Stomach (tissue), 9 donors: ENCODE measurements around the gene CERK. TPM values are rescaled to one million over a fixed set of nuclear protein-coding genes. Genes with fewer than 3 reads are reported as not detected.

Experiments
- DNase-seq, 2 donors: peaks; one replicate each; pipeline versions ENCODE4 v3.0.0 to v3.0.0-alpha.2; 2013 to 2019
- H3K27ac ChIP-seq, 5 donors: fragments of 200-600 bp in 4 of 5; sonication (generic) in 4 of 5; one replicate each; pipeline ENCODE4 v1.5.1; 2013 to 2019; ENCODE audit warnings: mild to moderate bottlenecking in 1 of 5, moderate library complexity in 1 of 5
- H3K27me3 ChIP-seq, 3 donors: fragments of 200-600 bp; sonication (generic); one replicate each; pipeline ENCODE4 v1.5.1; 2017 to 2019; ENCODE audit warnings: mixed run types in 1 of 3
- H3K36me3 ChIP-seq, 4 donors: fragments of 200-600 bp; sonication (generic); 1 replicate in 3 of 4; 2 replicates in 1 of 4; pipeline ENCODE4 v1.5.1; 2016 to 2019
- H3K4me1 ChIP-seq, 4 donors: fragments of 200-600 bp; sonication (generic); one replicate each; pipeline ENCODE4 v1.5.1; 2016 to 2019
- H3K4me3 ChIP-seq, 4 donors: fragments of 200-600 bp; sonication (generic) in 3 of 4; one replicate each; pipeline ENCODE4 v1.5.1; 2016 to 2019; ENCODE audit warnings: mild to moderate bottlenecking in 1 of 4
- H3K9me3 ChIP-seq, 4 donors: fragments of 200-600 bp; sonication (generic); one replicate each; pipeline ENCODE4 v1.5.1; 2016 to 2019
- EP300 ChIP-seq: sonication (generic); formaldehyde crosslinking; IDR thresholded peaks from one replicate; pipeline ENCODE4 v1.6.1; 2017; ENCODE audit warnings: antibody characterized with exemption
- POLR2A ChIP-seq, 4 donors: fragments of 450-650 bp; IDR thresholded peaks; one replicate each; pipeline ENCODE4 v1.6.1; 2016; ENCODE audit warnings: antibody characterized with exemption in 4 of 4, control low read depth in 2 of 4, mild to moderate bottlenecking in 1 of 4, moderate library complexity in 1 of 4
- POLR2AphosphoS5 ChIP-seq, 3 donors: sonication (generic); formaldehyde crosslinking; IDR thresholded peaks; one replicate each; pipeline ENCODE4 v1.6.1; 2016; ENCODE audit warnings: antibody characterized with exemption in 3 of 3
- WGBS, 5 donors: extraction: QIAGEN DNeasy Blood & Tissue Kit in 3 of 5; methylation state at CpG; one replicate each; pipeline versions ENCODE4 v1.1.5 to v1.1.7; 2013 to 2018; 5-methylcytosine and 5-hydroxymethylcytosine counted together
- intact Hi-C: fragments of 100-400 bp; cut with DNase I; formaldehyde crosslinking; loops from one replicate; pipeline ENCODE4 v1.15.1; 2023; ENCODE audit warnings: low total_unique reads
- polyA plus RNA-seq, 3 donors: library from polyadenylated mRNA; stranded (reverse); fragments of 200-250 nt; gene quantifications; one replicate each; pipeline ENCODE4 v1.2.3, GENCODE V29; 2013
- total RNA-seq, 5 donors: library from RNA; depleted of rRNA; stranded (reverse); fragments of >200 nt; gene quantifications; one replicate each; pipeline versions ENCODE4 v1.1.0 to v1.2.3, GENCODE V29; 2014 to 2016
- TF ChIP-seq, protein P1 (sequence below), 7 experiments: fragments of 450-650 bp in 4 of 7; fragments of 200-600 bp in 3 of 7; sonication (generic) in 3 of 7; IDR thresholded peaks; one replicate each; pipeline ENCODE4 v1.5.1; 2016 to 2019; ENCODE audit warnings: antibody characterized with exemption in 7 of 7, control low read depth in 2 of 7, mild to moderate bottlenecking in 1 of 7
- donor health status: healthy with polysubstance abuse.
- donor health status: Bipolar disorder and iron deficiency.
- donor health status: healthy.

Gene CERK
- total and polyA plus RNA-seq, 8 donors, result 12.5 to 59.4 (median 31.5) TPM

DNA sequence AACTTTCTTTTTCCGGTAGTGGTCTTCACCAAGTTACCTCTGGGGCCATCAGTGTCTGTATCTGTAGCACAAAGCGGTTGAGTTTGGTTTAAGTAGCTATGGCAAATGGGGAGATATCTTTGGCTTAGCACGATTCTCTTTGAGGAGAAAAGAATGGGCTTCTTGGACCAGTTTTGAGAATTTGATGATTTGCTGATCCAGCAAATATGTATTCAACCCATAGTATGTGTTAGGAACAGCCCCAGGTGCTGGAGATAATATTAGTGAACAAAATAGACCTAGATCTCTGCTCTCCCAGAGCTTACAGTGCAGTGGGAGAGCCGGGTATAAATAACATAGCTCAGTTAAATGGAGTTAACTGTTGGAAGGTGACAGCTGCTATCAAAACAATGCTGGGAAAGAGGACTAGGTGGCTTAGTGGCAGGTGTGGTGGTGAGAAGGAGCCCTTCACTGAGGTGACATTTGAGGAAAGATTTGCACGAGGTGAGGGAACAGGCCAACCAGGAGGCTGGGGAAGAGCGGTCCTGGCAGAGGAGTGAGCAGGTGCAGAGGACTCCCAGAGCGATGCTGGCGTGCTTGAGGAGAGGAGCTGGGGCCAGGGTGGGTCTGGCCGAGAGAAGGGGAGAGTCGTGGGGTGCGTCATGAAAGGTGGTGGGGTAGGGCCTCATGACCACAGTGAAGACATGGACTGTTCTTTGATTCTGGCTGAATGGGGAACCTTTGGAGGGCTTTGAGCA, 29.4 kb upstream of the CERK start:
- no peaks in the 10 kb centered on the region for H3K9me3 ChIP-seq
- H3K36me3 ChIP-seq, result no peaks in the 10 kb centered on the region
- no peak overlapping the region for H3K4me3 ChIP-seq
- 85 to 95% (median 88%) methylated on average over 11 of the region's 11 CpGs for WGBS, 5 donors
- TF ChIP-seq, protein P1, sequence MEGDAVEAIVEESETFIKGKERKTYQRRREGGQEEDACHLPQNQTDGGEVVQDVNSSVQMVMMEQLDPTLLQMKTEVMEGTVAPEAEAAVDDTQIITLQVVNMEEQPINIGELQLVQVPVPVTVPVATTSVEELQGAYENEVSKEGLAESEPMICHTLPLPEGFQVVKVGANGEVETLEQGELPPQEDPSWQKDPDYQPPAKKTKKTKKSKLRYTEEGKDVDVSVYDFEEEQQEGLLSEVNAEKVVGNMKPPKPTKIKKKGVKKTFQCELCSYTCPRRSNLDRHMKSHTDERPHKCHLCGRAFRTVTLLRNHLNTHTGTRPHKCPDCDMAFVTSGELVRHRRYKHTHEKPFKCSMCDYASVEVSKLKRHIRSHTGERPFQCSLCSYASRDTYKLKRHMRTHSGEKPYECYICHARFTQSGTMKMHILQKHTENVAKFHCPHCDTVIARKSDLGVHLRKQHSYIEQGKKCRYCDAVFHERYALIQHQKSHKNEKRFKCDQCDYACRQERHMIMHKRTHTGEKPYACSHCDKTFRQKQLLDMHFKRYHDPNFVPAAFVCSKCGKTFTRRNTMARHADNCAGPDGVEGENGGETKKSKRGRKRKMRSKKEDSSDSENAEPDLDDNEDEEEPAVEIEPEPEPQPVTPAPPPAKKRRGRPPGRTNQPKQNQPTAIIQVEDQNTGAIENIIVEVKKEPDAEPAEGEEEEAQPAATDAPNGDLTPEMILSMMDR (IDR thresholded peaks at IDR 0.05), result no peak
- TF ChIP-seq EP300 (no peak), POLR2AphosphoS5 (IDR thresholded peaks at IDR 0.05) (no peak), POLR2A (IDR thresholded peaks at IDR 0.05) (no peak)
- H3K4me1 ChIP-seq, result peaks cover 25 to 82% (median 73%) of the 10 kb centered on the region in 4 donors
- H3K27ac ChIP-seq, result peak overlapping the region in 4 of 5 donors; percentile 33 to 74 (median 59)
- intact Hi-C loops, result no loop called here
- no peak for DNase-seq
- H3K27me3 ChIP-seq, result no peaks in the 10 kb centered on the region

DNA sequence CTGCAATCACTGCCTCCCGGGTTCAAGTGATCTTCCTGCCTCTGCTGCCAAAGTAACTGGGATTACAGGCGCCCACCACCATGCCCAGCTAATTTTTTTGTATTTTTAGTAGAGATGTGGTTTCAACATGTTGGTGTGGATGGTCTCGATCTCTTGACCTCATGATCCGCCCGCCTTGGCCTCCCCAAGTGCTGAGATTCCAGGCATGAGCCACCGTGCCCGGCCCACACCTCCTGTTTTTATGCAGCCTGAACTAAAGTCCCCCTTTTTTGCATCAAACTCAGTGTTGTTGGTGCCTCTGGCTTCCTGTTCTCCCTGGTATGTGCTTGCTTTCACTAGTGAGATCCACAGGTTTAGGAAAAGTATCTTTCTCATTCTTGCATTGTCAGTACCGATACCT, 28.6 kb upstream of the CERK start:
- H3K27ac ChIP-seq, result peak overlapping the region in 1 of 5 donors; percentile 93
- TF ChIP-seq POLR2A (IDR thresholded peaks at IDR 0.05), result no peak
- H3K4me1 ChIP-seq, result peaks cover 30 to 85% (median 76%) of the 10 kb centered on the region in 4 donors
- intact Hi-C loops, result no loop called here
- no peak overlapping the region for H3K4me3 ChIP-seq
- no peaks in the 10 kb centered on the region for H3K9me3 ChIP-seq
- no peaks in the 10 kb centered on the region for H3K36me3 ChIP-seq
- no peaks in the 10 kb centered on the region for H3K27me3 ChIP-seq
- DNase-seq, result no peak
- WGBS, 5 donors, result 92 to 96% (median 94%) methylated on average over 8 of the region's 8 CpGs

DNA sequence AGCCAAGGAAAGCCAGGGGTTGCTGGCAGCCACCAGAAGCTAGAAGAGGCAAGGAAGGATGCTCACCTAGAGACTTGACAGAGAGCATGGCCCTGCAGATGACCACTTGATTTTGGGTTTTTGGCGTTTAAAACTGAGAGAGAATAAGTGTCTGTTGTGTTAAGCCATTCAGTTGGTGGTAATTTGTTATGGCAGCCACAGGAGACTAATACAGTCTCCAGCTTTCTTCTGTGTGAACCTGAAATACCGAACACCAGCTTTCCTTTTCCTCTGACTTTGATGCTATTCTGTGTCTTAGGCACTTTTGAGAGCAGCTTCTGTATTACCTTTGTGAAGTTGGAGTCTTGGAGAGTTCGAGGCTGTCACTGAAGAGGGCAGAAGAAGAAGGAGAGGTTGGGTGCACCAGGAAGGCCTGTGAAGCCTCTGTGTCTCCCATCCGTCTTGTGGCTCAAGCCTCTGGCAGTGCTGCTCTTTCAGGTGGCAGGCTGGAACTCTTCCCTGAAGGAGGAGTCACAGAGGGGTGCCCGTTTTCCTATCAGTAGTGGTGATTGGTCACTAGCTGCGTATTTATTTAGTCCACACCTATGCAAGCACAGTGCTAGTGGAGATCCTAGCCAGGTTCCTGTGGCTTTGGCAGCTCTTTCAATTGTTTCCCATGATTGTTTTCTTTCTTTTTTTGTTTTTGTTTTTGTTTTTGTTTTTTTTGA, 26.9 kb upstream of the CERK start:
- WGBS, 5 donors, result 40 to 62% (median 58%) methylated on average over 6 of the region's 6 CpGs
- H3K27me3 ChIP-seq, result no peaks in the 10 kb centered on the region
- TF ChIP-seq POLR2AphosphoS5 (IDR thresholded peaks at IDR 0.05), result peak in 2 of 3 donors; percentile 75 to 78
- TF ChIP-seq POLR2A (IDR thresholded peaks at IDR 0.05), result no peak
- DNase-seq, result peak; percentile 73 to 86
- H3K27ac ChIP-seq, result peak overlapping the region; percentile 70 to 98 (median 97)
- no peaks in the 10 kb centered on the region for H3K9me3 ChIP-seq
- peak overlapping the region in 1 of 4 donors; percentile 6 for H3K4me3 ChIP-seq
- H3K4me1 ChIP-seq, result peaks cover 37 to 81% (median 77%) of the 10 kb centered on the region in 4 donors
- no peaks in the 10 kb centered on the region for H3K36me3 ChIP-seq
- intact Hi-C loops, result no loop called here

DNA sequence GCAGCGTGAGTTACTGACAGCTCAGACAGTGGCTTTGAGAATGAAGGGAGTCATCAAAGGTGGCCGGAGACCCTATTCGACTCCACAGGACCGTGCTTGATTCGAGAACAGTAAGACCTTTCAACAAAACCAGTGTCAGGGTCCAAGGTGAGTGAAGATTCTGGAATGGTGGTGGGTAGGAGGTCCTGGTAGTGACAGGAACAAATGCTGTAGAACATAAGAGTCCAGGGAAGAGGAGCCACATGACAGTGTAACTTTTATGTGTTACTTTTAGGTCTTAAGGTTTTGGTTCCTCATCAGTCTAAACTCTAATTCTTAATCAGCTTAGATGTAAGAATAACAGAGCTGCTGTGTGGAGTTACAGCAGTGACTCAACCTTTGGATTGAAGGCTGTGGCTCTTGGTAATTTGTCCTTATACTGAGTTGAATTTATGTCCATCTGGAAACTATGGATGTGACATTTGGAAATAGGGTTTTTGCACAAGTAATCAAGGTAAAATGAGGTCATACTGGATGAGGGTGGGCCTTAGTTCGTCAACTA, 26.2 kb upstream of the CERK start:
- 75 to 87% (median 82%) methylated on average over 6 of the region's 6 CpGs for WGBS, 5 donors
- H3K4me1 ChIP-seq, result peaks cover 37 to 79% (median 74%) of the 10 kb centered on the region in 4 donors
- H3K27ac ChIP-seq, result peak overlapping the region; percentile 32 to 98 (median 97)
- no peak for TF ChIP-seq EP300
- no peak for TF ChIP-seq POLR2A (IDR thresholded peaks at IDR 0.05)
- TF ChIP-seq POLR2AphosphoS5 (IDR thresholded peaks at IDR 0.05), result no peak
- TF ChIP-seq, protein P1 (IDR thresholded peaks at IDR 0.05), result no peak
- DNase-seq, result no peak
- H3K27me3 ChIP-seq, result no peaks in the 10 kb centered on the region
- no peaks in the 10 kb centered on the region for H3K9me3 ChIP-seq
- intact Hi-C loops, result no loop called here
- no peaks in the 10 kb centered on the region for H3K36me3 ChIP-seq
- H3K4me3 ChIP-seq, result peak overlapping the region in 2 of 4 donors; percentile 89 to 95

DNA sequence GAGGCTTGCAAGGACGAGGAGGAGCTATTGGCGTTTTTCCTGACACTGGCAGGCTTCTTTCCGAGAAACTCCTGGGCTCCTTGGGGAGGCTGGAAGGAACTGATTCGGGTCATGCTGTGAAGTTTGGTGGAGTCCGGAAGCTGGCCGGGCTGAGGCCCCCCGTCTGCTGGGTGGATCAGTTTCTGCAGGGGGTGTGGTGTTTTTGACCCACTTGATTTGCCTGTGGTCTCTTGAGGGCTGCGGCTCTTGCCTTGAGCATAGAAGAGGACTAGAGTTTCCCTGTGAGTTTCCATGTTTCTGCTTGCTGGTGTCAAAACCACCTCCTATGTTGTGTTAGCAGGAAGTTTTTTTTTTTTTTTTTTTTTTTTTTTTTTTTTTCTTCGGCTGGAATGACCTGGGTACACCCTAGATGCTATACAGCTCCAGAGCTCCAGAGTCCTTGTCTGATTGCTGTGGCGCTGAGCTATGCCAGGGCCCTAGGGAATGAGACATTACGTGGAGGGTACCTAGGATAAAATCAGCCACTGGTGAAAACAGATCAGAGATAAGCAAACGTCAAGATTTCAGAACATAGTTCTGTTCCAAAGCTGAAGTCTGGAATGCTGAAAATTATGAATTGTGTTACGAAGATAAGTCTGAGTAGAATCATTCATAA, 25.1 kb upstream of the CERK start:
- Histone ChIP-seq H3K4me3 (peak overlapping the region; percentile 89 to 99 (median 94)), H3K4me1 (peaks cover 37 to 80% (median 73%) of the 10 kb centered on the region in 4 donors), H3K27me3 (no peaks in the 10 kb centered on the region), H3K27ac (peak overlapping the region; percentile 93 to 98 (median 97)), H3K36me3 (no peaks in the 10 kb centered on the region), H3K9me3 (no peaks in the 10 kb centered on the region)
- intact Hi-C loops, result no loop called here
- WGBS, 5 donors, result 5 to 12% (median 8%) methylated on average over 10 to 13 of the region's 13 CpGs
- DNase-seq, result peak in 1 of 2 donors; percentile 69
- TF ChIP-seq EP300 (no peak), POLR2AphosphoS5 (IDR thresholded peaks at IDR 0.05) (no peak), POLR2A (IDR thresholded peaks at IDR 0.05) (no peak)
- TF ChIP-seq, protein P1 (IDR thresholded peaks at IDR 0.05), result no peak
